Osteoblast (primary cell): ENCODE data around the gene ZNF185. TPM values are rescaled to one million over a fixed set of nuclear protein-coding genes. Genes with fewer than 3 reads are reported as not detected.

Experiments
- DNase-seq: peaks from one replicate; pipeline ENCODE4 v3.0.0; 2011; ENCODE audit warnings: low spot score, mixed read lengths; ENCODE audit not compliant: insufficient read length; ENCODE audit errors: missing footprints
- H2AFZ ChIP-seq: 2 replicates; pipeline ENCODE4 v1.6.0; 2011; ENCODE audit warnings: mild to moderate bottlenecking, low read length
- H3K27ac ChIP-seq: 2 replicates; pipeline ENCODE4 v1.5.1; 2011; ENCODE audit warnings: mild to moderate bottlenecking, low read depth, low read length, moderate library complexity
- H3K27me3 ChIP-seq: 2 replicates; pipeline ENCODE4 v1.6.0; 2012; ENCODE audit warnings: mild to moderate bottlenecking, control low read depth, inconsistent platforms, low read length, moderate library complexity; ENCODE audit not compliant: insufficient read depth
- H3K36me3 ChIP-seq: 2 replicates; pipeline ENCODE4 v1.5.1; 2011; ENCODE audit warnings: mild to moderate bottlenecking, low read length, control low read depth, moderate library complexity; ENCODE audit not compliant: insufficient read depth
- H3K4me1 ChIP-seq: 2 replicates; pipeline ENCODE4 v1.5.1; 2011; ENCODE audit warnings: mild to moderate bottlenecking, low read length, control low read depth, moderate library complexity; ENCODE audit not compliant: insufficient read depth
- H3K4me2 ChIP-seq: 2 replicates; pipeline ENCODE4 v1.6.0; 2011; ENCODE audit warnings: mild to moderate bottlenecking, low read length; ENCODE audit not compliant: insufficient read depth
- H3K4me3 ChIP-seq: fragments of 200-600 bp; sonication (generic); 3 replicates; pipeline ENCODE4 v1.5.1; 2012; ENCODE audit warnings: mild to moderate bottlenecking, low read length, inconsistent platforms; ENCODE audit not compliant: insufficient read depth
- H3K79me2 ChIP-seq: 2 replicates; pipeline ENCODE4 v1.6.0; 2012; ENCODE audit warnings: mild to moderate bottlenecking, low read length, control low read depth, inconsistent platforms; ENCODE audit not compliant: insufficient read depth
- H3K9me3 ChIP-seq: 2 replicates; pipeline ENCODE4 v1.5.1; 2011; ENCODE audit warnings: low read depth, low read length, control low read depth
- H4K20me1 ChIP-seq: 2 replicates; pipeline ENCODE4 v1.6.0; 2012; ENCODE audit warnings: mild to moderate bottlenecking, low read length, control low read depth; ENCODE audit not compliant: insufficient read depth
- total RNA-seq: library from RNA; depleted of rRNA; stranded (reverse); fragments of >200 nt; gene quantifications from 2 replicates; pipeline ENCODE4 v1.2.3, GENCODE V29; 2012
- TF ChIP-seq, protein P1 (sequence below): IDR thresholded peaks from 2 replicates; pipeline ENCODE4 v1.5.1; 2011; ENCODE audit warnings: mild to moderate bottlenecking, low read depth, low read length, moderate library complexity; ENCODE audit errors: extremely low read depth

ZNF185 gene
- total RNA-seq, 1 donor: 1.1 TPM

DNA sequence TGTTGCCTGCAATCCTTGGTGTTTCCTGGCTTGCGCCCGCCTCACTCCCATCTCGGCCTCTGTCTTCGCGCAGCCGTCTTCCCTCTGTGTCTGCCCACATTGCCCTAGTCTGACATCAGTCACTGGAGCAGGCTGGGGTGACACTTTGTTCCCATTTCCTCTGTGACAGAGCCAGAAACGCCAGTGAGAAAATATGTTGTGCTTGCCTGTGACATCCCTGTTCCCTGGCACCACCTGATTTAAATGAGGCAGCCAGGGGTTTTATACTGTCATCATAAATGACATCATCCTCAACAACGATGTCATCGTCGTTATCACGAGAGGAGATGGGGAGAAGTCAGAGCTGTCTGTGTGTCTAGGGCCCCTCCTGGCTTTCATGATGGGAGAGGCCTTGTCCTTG, 29.1 kb downstream of the ZNF185 start:
- DNase-seq: no peak
- no peak overlapping the region for H3K4me2 ChIP-seq
- peaks cover 3% of the 10 kb centered on the region for H3K27me3 ChIP-seq
- H3K4me3 ChIP-seq: no peak overlapping the region
- no peaks in the 10 kb centered on the region for H3K9me3 ChIP-seq
- no peaks in the 10 kb centered on the region for H3K79me2 ChIP-seq
- no peaks in the 10 kb centered on the region for H3K4me1 ChIP-seq
- H4K20me1 ChIP-seq: no peaks in the 10 kb centered on the region
- no peaks in the 10 kb centered on the region for H3K36me3 ChIP-seq
- no peak overlapping the region for H3K27ac ChIP-seq
- TF ChIP-seq, protein P1, sequence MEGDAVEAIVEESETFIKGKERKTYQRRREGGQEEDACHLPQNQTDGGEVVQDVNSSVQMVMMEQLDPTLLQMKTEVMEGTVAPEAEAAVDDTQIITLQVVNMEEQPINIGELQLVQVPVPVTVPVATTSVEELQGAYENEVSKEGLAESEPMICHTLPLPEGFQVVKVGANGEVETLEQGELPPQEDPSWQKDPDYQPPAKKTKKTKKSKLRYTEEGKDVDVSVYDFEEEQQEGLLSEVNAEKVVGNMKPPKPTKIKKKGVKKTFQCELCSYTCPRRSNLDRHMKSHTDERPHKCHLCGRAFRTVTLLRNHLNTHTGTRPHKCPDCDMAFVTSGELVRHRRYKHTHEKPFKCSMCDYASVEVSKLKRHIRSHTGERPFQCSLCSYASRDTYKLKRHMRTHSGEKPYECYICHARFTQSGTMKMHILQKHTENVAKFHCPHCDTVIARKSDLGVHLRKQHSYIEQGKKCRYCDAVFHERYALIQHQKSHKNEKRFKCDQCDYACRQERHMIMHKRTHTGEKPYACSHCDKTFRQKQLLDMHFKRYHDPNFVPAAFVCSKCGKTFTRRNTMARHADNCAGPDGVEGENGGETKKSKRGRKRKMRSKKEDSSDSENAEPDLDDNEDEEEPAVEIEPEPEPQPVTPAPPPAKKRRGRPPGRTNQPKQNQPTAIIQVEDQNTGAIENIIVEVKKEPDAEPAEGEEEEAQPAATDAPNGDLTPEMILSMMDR: no peak
- no peak overlapping the region for H2AFZ ChIP-seq

DNA sequence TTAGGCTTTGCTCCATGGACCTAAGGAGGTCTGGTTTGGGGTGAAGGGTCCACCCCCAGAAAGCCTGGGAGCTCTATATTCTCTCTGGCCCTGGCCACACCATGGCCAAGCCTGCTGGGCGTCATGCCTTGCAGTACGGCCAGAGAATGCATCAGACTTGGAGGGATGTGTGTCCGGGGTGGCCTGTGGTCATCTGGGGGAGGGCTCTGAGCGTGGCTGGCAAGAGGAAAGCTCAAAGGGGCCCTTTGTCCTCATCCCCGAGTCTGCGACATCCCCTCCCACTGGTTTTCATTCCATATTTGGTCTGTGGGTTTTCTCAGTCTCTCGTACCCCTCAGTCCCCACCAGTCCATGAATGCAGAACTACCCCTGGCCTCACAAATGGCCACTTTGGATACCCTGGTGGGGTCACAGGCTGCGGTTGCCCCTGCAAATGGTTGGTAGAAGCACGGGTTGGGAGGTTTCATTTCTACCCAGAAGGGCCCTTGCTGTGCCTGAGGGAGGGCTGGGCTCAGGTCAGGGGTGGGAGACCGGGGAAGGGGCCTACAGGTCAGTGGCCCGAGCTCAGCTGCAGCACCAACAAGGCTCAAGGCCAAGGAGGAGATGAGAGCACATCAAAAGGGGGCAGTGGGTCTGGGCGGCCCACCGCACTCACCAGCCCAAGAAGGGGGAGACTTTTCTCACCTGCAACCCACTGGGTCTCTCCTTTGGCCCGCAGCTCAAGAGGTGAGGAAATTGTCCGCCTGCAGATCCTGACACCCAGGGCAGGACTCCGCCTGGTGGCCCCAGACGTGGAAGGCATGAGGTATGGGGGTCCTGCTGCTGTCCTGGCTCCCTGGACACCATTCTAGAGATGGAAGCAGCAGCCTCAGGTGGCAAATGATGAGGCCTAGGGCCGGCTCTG, 30.2 kb downstream of the ZNF185 start:
- Histone ChIP-seq H2AFZ (no peak overlapping the region), H3K27ac (no peak overlapping the region), H4K20me1 (no peaks in the 10 kb centered on the region), H3K9me3 (no peaks in the 10 kb centered on the region), H3K4me1 (no peaks in the 10 kb centered on the region), H3K79me2 (no peaks in the 10 kb centered on the region), H3K4me3 (no peak overlapping the region), H3K4me2 (no peak overlapping the region), H3K36me3 (no peaks in the 10 kb centered on the region), H3K27me3 (peaks cover under 1% of the 10 kb centered on the region)
- TF ChIP-seq, protein P1: no peak
- DNase-seq: no peak

DNA sequence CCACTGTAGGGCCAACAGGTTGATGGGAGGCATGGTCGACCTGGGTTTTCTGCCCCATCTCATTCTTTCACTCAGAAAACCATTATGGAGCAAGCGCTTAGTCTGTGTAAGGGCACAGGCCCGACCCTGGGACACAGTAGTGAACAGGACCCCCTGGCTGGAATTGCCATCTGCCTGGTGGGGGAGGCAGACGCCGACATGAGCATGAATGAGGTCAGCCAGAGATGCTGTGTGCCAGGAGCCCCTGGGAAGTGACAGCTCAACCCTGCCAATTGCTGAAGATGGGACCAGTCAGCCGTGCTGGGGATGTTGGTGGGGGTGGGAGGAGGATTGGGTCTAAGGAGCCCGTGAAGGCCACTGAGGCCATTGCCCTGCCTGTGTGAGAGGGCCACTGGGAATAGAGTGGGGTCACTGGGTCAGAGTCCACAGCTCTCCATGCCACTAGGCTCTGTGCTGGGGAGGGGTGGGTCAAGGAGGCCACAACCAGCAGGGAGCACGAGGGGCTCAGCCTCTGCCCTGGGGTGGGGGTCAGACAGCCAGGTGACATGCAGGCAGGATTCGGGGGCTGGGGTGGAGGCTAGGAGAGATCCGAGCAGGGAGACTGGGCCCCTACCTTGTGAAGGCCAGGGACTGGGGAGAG, 31.0 kb downstream of the ZNF185 start:
- Histone ChIP-seq H3K4me2 (no peak overlapping the region), H4K20me1 (no peaks in the 10 kb centered on the region), H3K36me3 (no peaks in the 10 kb centered on the region), H3K27ac (no peak overlapping the region), H3K4me3 (no peak overlapping the region), H2AFZ (no peak overlapping the region), H3K79me2 (no peaks in the 10 kb centered on the region), H3K27me3 (no peaks in the 10 kb centered on the region), H3K4me1 (no peaks in the 10 kb centered on the region), H3K9me3 (no peaks in the 10 kb centered on the region)
- TF ChIP-seq, protein P1: no peak
- DNase-seq: no peak

- H3K27me3 ChIP-seq: no peaks in the 10 kb centered on the region
- no peak overlapping the region for H3K27ac ChIP-seq
- no peak overlapping the region for H3K4me2 ChIP-seq
- H3K4me1 ChIP-seq: no peaks in the 10 kb centered on the region
- TF ChIP-seq, protein P1: no peak
- no peaks in the 10 kb centered on the region for H3K36me3 ChIP-seq
- no peaks in the 10 kb centered on the region for H3K79me2 ChIP-seq
- no peaks in the 10 kb centered on the region for H4K20me1 ChIP-seq
- no peak overlapping the region for H3K4me3 ChIP-seq
- no peak overlapping the region for H2AFZ ChIP-seq
- no peak for DNase-seq
- H3K9me3 ChIP-seq: no peaks in the 10 kb centered on the region
These were observed 32.0 kb downstream of the ZNF185 start for GRCh38 chrX:152929898-152930297.
